CD4-positive, alpha-beta T cell treated with Interleukin-6 at 100 ng/mL for 8 hours (primary cell): ENCODE results near the gene NOP56.

ENCODE experiments used
- DNase-seq: peaks from one replicate; pipeline ENCODE4 v3.0.0-alpha.2; 2020; ENCODE audit warnings: mixed read lengths, low spot score

NOP56 gene

DNA sequence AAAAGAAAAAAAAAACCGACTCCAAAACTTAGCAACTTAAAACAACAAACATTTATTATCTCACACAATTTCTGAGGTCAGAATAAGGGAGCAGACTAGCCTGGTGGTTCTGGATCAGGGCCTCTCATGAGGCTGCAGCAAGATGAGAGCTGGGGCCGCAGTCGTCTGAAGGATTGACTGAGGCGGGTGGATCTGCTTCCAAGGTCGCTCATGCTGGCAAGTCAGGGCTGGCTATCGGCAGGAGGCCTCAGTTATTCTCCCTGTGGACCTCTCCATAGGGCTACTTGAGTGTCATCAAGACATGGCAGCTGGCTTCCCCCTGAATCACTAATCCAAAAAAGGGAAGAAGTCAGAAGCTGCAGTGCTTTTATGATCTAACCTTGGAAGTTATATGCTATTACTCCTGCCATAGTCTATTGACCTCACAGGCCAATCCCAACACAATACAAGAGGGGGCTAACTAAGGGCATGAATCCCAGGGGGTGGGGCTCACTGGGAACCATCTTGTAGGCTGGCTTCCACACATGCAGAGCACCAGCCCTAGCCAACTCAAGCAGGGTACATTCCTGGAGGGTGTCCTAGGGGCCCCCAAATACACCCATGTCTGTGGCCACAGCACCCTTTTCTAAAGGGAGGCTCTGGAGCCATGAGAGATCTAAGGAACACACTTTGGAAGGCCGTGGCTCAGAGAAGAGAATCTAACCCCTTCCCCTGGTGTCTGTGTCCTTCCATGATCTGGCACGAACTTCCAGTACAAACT, 51.5 kb downstream of the NOP56 start:
- DNase-seq, result no peak

DNA sequence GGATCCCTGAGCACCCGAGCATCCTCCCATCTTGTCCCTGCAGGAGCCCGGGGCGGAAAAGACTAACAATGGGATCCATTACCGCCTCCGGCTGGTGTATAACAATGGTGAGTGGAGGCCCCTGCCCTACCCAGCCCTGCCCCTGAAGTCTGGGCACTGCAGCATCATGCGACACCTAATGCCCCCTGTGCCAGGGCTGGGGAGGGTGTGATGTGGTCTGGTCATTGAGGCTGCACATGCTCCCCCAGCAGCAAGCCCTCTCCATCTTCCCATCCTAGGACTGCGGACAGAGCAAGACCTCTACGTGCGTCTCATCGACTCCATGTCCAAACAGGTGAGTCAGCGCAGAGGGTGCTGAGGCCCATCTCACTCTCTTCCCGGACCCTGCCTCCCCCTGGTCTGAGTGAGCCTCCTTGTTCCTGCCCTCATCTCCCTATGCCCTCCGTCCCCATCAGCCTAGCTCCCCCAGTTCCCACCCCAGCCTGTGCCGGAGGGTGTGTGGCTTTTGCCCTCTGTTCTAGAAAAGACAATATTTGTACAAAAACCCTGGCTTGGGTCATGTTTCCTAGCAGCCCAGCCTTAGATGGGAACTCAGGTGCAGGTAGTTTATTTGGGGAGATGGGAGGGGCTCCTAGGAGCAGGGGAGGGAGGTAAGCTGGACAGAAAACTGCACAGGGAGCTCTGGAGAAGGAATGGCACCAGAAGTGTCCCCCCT, 53.7 kb downstream of the NOP56 start:
- no peak for DNase-seq

DNA sequence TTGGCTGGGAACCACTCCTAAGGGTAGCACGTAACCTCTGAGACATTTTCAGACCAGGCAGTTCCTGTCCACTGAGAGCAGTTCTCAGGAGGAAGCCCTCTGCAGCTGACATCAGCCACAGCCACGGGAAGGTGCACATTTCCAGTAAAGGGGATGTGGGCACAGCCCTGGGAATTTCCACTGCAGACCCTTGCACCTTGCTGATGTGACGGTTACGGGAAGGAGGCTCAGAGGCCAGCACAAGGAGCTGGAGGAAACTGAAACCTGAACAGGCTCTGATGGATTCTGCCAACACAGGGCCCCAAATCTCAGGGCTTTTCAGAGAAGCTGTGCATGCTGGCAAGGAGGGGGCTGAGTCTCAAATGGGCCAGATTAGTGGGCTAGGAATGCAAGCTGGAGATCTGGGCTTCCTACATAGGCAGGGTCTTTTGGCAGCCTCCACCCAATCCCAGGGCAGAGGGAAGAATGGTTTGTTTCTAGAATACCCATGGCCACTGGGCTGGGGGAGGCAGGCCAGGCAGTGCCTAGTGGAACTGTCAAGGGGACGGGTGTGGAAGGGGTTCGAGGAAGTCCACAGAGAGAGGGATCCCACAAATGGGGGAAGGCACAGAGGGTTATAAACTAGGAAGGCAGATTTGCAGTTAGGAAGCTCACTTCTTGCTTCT, 54.4 kb downstream of the NOP56 start:
- no peak for DNase-seq

DNA sequence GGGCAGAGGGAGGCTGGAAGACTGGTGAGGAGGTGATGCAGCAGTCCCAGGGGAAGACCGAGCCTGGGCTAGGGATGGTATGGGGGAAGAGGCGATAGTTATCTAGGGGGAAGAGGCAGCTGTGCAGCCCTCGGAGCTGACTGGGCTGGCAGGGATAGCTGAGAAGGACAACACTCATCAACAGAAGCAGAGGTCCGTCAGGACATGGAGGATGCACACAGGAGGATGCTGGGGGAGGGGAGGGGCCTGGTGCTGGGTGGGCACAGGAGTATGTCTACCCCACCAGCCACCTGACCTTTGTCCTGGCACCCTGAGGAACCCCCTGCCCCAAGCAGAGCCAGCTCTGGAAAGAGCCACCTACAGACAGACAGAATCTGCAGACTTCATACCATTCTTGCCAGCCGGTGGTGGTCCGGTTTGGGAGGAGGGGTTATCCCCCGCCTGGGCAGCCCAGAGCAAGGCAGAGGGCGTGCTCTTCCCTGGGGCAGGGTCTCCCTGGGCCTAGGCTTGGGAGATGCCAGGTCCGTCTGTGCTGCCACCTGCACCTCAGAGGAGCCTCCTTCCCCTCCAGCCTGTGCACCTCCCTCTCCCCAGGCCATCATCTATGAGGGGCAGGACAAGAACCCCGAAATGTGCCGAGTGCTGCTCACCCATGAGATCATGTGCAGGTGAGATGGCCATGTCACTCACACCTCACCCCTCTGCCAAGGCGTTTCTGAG, 55.1 kb downstream of the NOP56 start:
- no peak for DNase-seq
